ENCODE measurements around the gene ZNF736. TPM values are rescaled to one million over a fixed set of nuclear protein-coding genes. Genes with fewer than 3 reads are reported as not detected.
"Not testable (repeated sequence)": the region's sequence is repeated elsewhere in the genome, so short reads cannot be mapped to it uniquely, and the experiment has no call there.

ZNF736 gene
- 3.8 TPM for total RNA-seq
- long read RNA-seq, full-length matches to known transcripts, result 1 of 1 reads
- long read RNA-seq, partial matches to known transcripts, result 0 of 1 reads
- long read RNA-seq, other reads (novel, unspliced or antisense), result 0 of 1 reads

DNA sequence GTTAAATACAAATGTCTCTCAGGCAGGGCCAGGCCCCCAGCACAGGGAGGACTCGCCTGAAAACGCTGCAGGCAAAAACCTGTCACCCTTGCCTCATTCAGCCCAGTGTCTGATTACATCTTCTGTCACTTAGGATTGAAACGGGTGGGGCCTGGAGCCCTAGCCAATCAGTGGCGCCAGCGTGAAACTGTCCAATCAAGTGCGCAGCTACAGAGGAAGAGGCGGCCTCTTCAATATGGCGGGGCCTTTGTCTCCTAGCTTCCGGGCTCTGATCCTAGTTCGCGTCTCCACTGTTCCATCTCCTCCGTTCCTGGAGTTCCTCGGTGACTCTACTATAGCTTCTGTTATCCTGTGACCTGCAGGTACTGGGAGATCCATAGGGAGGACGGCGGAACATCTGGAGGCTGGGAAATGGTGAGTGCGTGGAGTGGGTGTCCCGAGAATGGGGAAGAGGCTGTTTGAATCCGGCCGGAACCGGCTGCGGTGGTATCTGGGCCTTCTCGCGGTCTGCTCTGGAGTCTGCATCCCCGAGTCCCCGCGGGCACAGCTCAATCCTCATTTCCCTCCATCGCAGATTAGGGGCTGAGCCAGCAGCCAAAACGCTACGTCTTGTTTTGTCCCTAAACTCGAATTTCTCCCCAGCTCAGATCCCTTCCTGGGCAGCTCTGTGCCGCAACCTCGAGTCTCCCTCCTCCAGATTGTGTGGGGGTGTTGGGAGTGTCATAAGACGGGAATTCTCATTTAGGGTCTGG lies at the start of gene ZNF736:
TSS of gene ZNF736 (plus strand) at position 222 of the 752 bp plus-strand sequence. CDS start at position 412, 190 bp downstream.
- ATAC-seq (ENCODE audit: poor library complexity), result peak; percentile 100
- intact Hi-C loops (cut with DNase I), result no loop called here
- DNase-seq, result peak; percentile 93

DNA sequence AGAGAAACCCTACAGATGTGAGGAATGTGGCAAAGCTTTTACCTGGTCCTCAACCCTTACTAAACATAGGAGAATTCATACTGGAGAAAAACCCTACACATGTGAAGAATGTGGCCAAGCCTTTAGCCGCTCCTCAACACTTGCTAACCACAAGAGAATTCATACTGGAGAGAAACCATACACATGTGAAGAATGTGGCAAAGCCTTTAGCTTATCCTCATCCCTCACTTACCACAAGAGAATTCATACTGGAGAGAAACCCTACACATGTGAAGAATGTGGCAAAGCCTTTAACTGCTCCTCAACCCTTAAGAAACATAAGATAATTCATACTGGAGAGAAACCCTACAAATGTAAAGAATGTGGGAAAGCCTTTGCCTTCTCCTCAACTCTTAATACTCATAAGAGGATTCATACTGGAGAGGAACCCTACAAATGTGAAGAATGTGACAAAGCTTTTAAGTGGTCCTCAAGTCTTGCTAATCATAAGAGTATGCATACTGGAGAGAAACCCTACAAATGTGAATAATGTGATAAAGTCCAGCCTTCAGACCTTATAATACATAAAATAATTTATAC lies 47.3 kb upstream of the ZNF736 start:
- DNase-seq (no peak), ATAC-seq (ENCODE audit: poor library complexity) (no peak)
- intact Hi-C loops (cut with DNase I), result no loop called here

GRCh38 chr7:64277630-64278029 lies 36.1 kb upstream of the ZNF736 start:
- intact Hi-C loops (cut with DNase I), result no loop called here
- ATAC-seq (ENCODE audit: poor library complexity) (no peak), DNase-seq (no peak)

DNA sequence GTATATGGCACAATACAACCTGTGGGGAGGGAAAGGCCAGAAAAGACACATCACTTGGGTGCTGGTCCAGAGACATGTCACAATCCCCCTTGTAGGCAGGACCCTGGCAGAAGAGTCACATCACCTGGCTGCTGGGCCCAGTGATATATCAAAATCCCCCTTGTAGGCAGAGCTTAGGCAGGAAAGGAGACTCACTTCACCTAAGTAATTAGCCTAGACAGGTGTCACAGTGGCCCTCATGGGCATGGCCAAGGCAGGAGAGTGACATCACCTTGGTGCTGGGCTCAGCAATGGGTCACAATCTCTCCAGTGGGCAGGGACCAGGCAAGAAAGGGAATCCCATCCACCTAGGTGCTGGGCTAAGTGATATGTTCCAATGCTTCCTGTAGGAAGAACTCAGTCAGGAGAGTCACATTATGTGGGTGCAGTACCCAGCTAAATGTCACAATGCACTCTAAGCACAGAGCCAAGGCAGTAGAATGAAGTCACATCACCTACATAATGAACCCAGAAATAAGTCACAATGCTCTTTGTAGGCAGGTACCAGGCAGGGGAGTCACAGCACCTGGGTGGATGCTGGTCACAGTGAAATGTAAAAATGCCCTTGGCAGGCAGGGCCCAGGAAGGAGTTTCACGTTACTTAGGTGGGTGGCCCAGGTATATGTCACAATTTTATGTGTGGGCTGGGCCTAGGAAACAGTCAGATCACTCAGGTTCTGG lies 18.9 kb upstream of the ZNF736 start:
- DNase-seq, result no peak
- intact Hi-C loops (cut with DNase I), result no loop called here
- ATAC-seq (ENCODE audit: poor library complexity), result no peak

- DNase-seq; ATAC-seq (ENCODE audit: poor library complexity); intact Hi-C loops (cut with DNase I): not testable (repeated sequence)
Measured at GRCh38 chr7:64297418-64297817, 16.3 kb upstream of the ZNF736 start.

GRCh38 chr7:64300641-64301405 lies 12.9 kb upstream of the ZNF736 start:
- intact Hi-C loops (cut with DNase I), result no loop called here

GRCh38 chr7:64307254-64308015 lies 6.3 kb upstream of the ZNF736 start:
- intact Hi-C loops (cut with DNase I), result no loop called here
- ATAC-seq (ENCODE audit: poor library complexity) (peak; percentile 99), DNase-seq (peak; percentile 96)

More at GRCh38 chr7:64300641-64301405, 12.9 kb upstream of the ZNF736 start:
- ATAC-seq (ENCODE audit: poor library complexity) (no peak), DNase-seq (no peak)

GRCh38 chr7:64308016-64308270 lies 5.8 kb upstream of the ZNF736 start:
- intact Hi-C loops (cut with DNase I), result no loop called here
- DNase-seq (no peak), ATAC-seq (ENCODE audit: poor library complexity) (no peak)

DNA sequence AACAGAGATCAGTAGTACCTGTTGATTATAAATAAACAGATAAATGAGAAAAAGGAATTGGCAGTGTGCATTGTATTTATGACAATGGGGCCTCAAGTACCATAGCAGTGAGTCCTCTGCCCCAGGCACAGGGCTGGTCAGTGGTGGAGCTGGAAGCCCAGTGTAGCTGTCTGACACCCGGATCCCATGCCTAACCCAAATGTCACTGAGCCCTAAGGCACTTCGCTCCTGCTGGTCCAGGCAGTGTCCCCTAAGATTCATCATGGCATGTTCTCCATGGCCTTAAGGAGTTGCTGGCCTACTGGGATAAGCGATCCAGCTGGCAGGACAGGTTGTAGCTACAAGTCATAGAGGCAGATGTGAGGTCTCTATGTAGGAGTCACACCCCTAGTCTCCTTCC lies 3.3 kb upstream of the ZNF736 start:
- intact Hi-C loops (cut with DNase I), result no loop called here
- DNase-seq, result no peak
- no peak for ATAC-seq (ENCODE audit: poor library complexity)

GRCh38 chr7:64312826-64313225 lies 935 bp upstream of the ZNF736 start:
- intact Hi-C loops (cut with DNase I), result no loop called here

DNA sequence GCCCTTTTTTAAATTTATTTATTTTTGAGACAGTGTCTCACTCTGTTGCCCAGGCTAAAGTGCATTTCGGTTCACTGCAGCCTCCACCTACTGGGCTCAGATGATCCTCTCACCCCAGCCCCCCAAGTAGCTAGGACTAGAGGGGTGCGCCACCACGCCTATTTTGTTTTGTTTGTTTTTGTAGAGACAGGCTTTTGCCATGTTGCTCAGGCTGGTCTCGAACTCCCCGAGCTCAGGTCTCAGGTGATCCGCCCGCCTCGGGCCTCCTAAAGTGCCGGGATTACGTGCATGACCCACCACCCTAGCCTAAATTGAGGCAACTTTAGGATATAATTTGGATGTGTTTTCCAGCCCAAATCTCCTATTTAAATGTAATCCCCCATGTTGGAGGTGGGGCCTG lies 805 bp downstream of the ZNF736 start:
- DNase-seq, result no peak
- no peak for ATAC-seq (ENCODE audit: poor library complexity)
- intact Hi-C loops (cut with DNase I), result no loop called here

More at GRCh38 chr7:64312826-64313225, 935 bp upstream of the ZNF736 start:
- ATAC-seq (ENCODE audit: poor library complexity) (no peak), DNase-seq (no peak)

GRCh38 chr7:64316031-64316742 lies 2.4 kb downstream of the ZNF736 start:
- intact Hi-C loops (cut with DNase I); DNase-seq; ATAC-seq (ENCODE audit: poor library complexity): not testable (repeated sequence)

DNA sequence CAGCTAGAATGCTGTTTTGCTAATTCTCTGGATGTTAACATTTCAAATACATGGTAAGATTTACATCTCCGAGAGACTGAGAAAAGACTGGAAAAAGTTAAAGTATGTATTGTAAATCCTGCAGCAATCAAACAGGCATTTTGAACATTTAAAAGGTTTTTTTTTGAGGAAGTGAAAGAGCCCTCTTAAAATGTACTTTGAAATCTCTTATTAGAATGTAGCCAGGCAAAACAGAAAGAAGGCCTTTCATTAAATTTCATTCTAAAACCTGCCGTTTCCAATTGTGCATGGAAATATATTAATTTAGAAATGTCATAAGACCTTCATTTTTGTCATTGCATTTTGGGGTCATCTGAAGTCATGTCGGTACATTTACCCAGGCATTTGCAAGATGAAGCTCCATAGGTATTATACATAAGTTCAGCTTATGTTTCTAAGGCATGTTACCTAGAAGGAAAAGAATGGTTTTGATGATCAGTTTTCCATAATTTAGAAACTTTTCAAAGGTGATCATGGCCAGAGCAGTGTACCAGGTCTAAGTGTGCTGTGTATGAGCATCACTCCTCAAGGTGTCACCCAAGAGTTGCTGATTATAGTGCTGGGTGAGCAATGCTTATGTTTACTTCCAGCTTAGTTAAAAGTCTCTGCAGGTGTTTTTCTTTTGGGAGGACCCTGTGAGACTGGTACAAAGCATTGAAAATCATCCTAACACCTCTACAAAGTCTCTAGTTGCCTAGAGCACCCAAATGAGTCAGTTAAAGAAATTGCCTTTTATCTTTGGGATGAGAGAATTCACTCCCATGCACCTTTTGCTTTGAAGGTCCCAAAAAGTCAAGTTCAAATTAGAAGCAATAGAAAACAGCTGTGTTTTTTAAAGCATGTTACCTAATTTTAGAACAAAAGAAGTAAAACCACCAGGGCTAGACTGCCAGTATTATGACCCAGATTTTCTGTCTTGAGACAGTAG lies 7.1 kb downstream of the ZNF736 start:
- DNase-seq (no peak), ATAC-seq (ENCODE audit: poor library complexity) (no peak)
- intact Hi-C loops (cut with DNase I), result no loop called here

GRCh38 chr7:64324166-64324565 lies 10.4 kb downstream of the ZNF736 start:
- intact Hi-C loops (cut with DNase I); ATAC-seq (ENCODE audit: poor library complexity); DNase-seq: not testable (repeated sequence)

GRCh38 chr7:64348713-64349210 lies 35.0 kb downstream of the ZNF736 start:
- DNase-seq; intact Hi-C loops (cut with DNase I); ATAC-seq (ENCODE audit: poor library complexity): not testable (repeated sequence)

- DNase-seq (no peak), ATAC-seq (ENCODE audit: poor library complexity) (no peak)
- intact Hi-C loops (cut with DNase I), result no loop called here
Measured at GRCh38 chr7:64359543-64359942, 45.8 kb downstream of the ZNF736 start.
